Panc1 (cell line): Measurements from ENCODE around the gene GFI1B. TPM values are rescaled to one million over a fixed set of nuclear protein-coding genes. Genes with fewer than 3 reads are reported as not detected.
"Not testable (repeated sequence)": the region's sequence is repeated elsewhere in the genome, so short reads cannot be mapped to it uniquely, and the experiment has no call there.

Experiments used
- ATAC-seq: fragments of 200-7000 bp; cut with Tn5 transposase; 2 replicates; pipeline ENCODE4 v1.9.1; 2020; ENCODE audit warnings: mild to moderate bottlenecking, moderate library complexity
- BruUV-seq: library from RNA; stranded (reverse); fragments of 400-500 nt; replicated peaks from 2 replicates; lab custom pipeline; 2021; lab: Mats Ljungman, UMichigan
- CTCF ChIA-PET: fragments of 300-600 bp; sonication (Branson Sonifier 250); formaldehyde crosslinking; loops from one replicate; lab custom pipeline; 2022; ENCODE audit warnings: antibody characterized with exemption; lab: Charles Lee
- POLR2A ChIA-PET: fragments of 300-600 bp; sonication (Branson Sonifier 250); formaldehyde crosslinking; loops from one replicate; lab custom pipeline; 2022; ENCODE audit warnings: antibody characterized with exemption; lab: Charles Lee
- DNase-seq: peaks from one replicate; pipeline ENCODE4 v3.0.0-alpha.2; 2010; ENCODE audit warnings: low read depth, low spot score
- H3K27ac ChIP-seq: 2 replicates; pipeline ENCODE4 v1.5.1; 2011; ENCODE audit warnings: mild to moderate bottlenecking, low read length, inconsistent platforms
- H3K27me3 ChIP-seq: fragments of 200-500 bp; sonication (Bioruptor generic); 2 replicates; pipeline ENCODE4 v1.6.0; 2014; ENCODE audit warnings: low read length, inconsistent platforms; ENCODE audit not compliant: control insufficient read depth, insufficient read depth
- H3K36me3 ChIP-seq: fragments of 200-500 bp; sonication (Bioruptor generic); 2 replicates; pipeline ENCODE4 v1.5.1; 2014; ENCODE audit warnings: inconsistent platforms, mild to moderate bottlenecking, low read length, moderate library complexity; ENCODE audit not compliant: control insufficient read depth, insufficient read depth
- H3K4me1 ChIP-seq: 2 replicates; pipeline ENCODE4 v1.5.1; 2011; ENCODE audit warnings: inconsistent platforms, mild to moderate bottlenecking, low read length, moderate library complexity; ENCODE audit not compliant: control insufficient read depth, insufficient read depth
- H3K4me3 ChIP-seq, 2 experiments: 2 replicates each; pipeline ENCODE4 v1.5.1; 2011 to 2012; ENCODE audit warnings: low read depth in 2 of 2, low read length in 2 of 2, mild to moderate bottlenecking in 2 of 2, inconsistent platforms in 1 of 2, moderate library complexity in 1 of 2
- H3K9me3 ChIP-seq: fragments of 200-500 bp; sonication (Bioruptor generic); 2 replicates; pipeline ENCODE4 v1.5.1; 2014; ENCODE audit warnings: low read depth, mild to moderate bottlenecking, inconsistent platforms, low read length, moderate library complexity; ENCODE audit not compliant: control insufficient read depth, insufficient read depth
- CTCF ChIP-seq: fragments of 450-650 bp; IDR thresholded peaks from 2 replicates; pipeline ENCODE4 v1.5.1; 2017; ENCODE audit warnings: mild to moderate bottlenecking
- POLR2AphosphoS5 ChIP-seq: IDR thresholded peaks from 2 replicates; pipeline ENCODE4 v1.6.1; 2012; ENCODE audit warnings: mild to moderate bottlenecking, low read depth, low read length, moderate library complexity
- REST ChIP-seq, 2 experiments: IDR thresholded peaks; 2 replicates each; pipeline ENCODE4 v1.6.1; 2011 to 2012; ENCODE audit warnings: low read depth in 2 of 2, control low read depth in 1 of 2, low read length in 1 of 2, mild to moderate bottlenecking in 1 of 2, moderate library complexity in 1 of 2; ENCODE audit not compliant: insufficient read depth in 1 of 2
- SIN3A ChIP-seq: IDR thresholded peaks from 2 replicates; pipeline ENCODE4 v1.6.1; 2012; ENCODE audit warnings: low read depth, mild to moderate bottlenecking, low read length, moderate library complexity, borderline replicate concordance; ENCODE audit not compliant: insufficient read depth
- TCF7L2 ChIP-seq: IDR thresholded peaks from 2 replicates; pipeline ENCODE4 v1.6.1; 2011; ENCODE audit warnings: mild to moderate bottlenecking, low read depth, low read length, inconsistent platforms
- in situ Hi-C: cut with HindIII; loops from 2 replicates; pipeline ENCODE4 v1.10.0; 2016; ENCODE audit warnings: low sequenced_read_pairs, low pct_unique_long_range_greater_than_20kb
- intact Hi-C: fragments of 100-400 bp; cut with micrococcal nuclease; formaldehyde crosslinking; loops from one replicate; pipeline ENCODE4 v1.10.0; 2022; ENCODE audit not compliant: unreplicated experiment
- total RNA-seq: library from RNA; stranded (reverse); gene quantifications from one replicate; pipeline ENCODE4 v1.2.1, GENCODE V29; 2021; ENCODE audit not compliant: unreplicated experiment

The GFI1B gene
- total RNA-seq, 1 experiment from 2014 or later: 0.08 TPM

- no TSS peak for BruUV-seq
- no peak overlapping the region for H3K4me3 ChIP-seq
- H3K27me3 ChIP-seq: no peaks in the 10 kb centered on the region
- in situ Hi-C loops (no loop called here), intact Hi-C loops (no loop called here)
- no peaks in the 10 kb centered on the region for H3K4me1 ChIP-seq
- no peak overlapping the region for H3K27ac ChIP-seq
- H3K36me3 ChIP-seq: no peaks in the 10 kb centered on the region
- no peaks in the 10 kb centered on the region for H3K9me3 ChIP-seq
- POLR2A ChIA-PET: no interaction called here
- CTCF ChIA-PET: no interaction called here
- TF ChIP-seq TCF7L2 (no peak), REST (IDR thresholded peaks at IDR 0.05; ENCODE audit: insufficient read depth in 1 of 2, low read depth in 2 of 2, low read length in 1 of 2) (no peak), CTCF (no peak), SIN3A (no peak), POLR2AphosphoS5 (no peak)
- no peak for DNase-seq
- ATAC-seq: no peak
Observed at GRCh38 chr9:132989014-132989310, 10.5 kb downstream of the GFI1B start.

- Histone ChIP-seq H3K9me3 (no peaks in the 10 kb centered on the region), H3K27me3 (no peaks in the 10 kb centered on the region), H3K4me1 (no peaks in the 10 kb centered on the region), H3K36me3 (no peaks in the 10 kb centered on the region), H3K4me3 (no peak overlapping the region), H3K27ac (no peak overlapping the region)
- CTCF ChIA-PET: no interaction called here
- POLR2A ChIA-PET: no interaction called here
- DNase-seq (no peak), ATAC-seq (0 out of 2 replicates have a peak, but pooled peaks have one; percentile 22)
- TF ChIP-seq TCF7L2 (no peak), REST (IDR thresholded peaks at IDR 0.05; ENCODE audit: insufficient read depth in 1 of 2, low read depth in 2 of 2, low read length in 1 of 2) (no peak), POLR2AphosphoS5 (no peak), SIN3A (no peak)
- BruUV-seq: no TSS peak
- in situ Hi-C loops: no loop called here
- intact Hi-C loops: no loop called here
Observed at GRCh38 chr9:132989414-132989996, 11.0 kb downstream of the GFI1B start.

- ATAC-seq: 0 out of 2 replicates have a peak, but pooled peaks have one; percentile 36
- H3K36me3 ChIP-seq, H3K27me3 ChIP-seq, BruUV-seq, in situ Hi-C loops, H3K27ac ChIP-seq, POLR2A ChIA-PET, CTCF ChIA-PET, H3K9me3 ChIP-seq, H3K4me3 ChIP-seq, intact Hi-C loops, H3K4me1 ChIP-seq: not testable (repeated sequence)
- DNase-seq: peak; percentile 5
Observed at GRCh38 chr9:132989998-132990557, 11.6 kb downstream of the GFI1B start.
